CD14-positive monocyte (primary cell): ENCODE results near the gene MBP. TPM values are rescaled to one million over a fixed set of nuclear protein-coding genes. Genes with fewer than 3 reads are reported as not detected.

Source experiments
- DNase-seq, 3 donors: peaks; one replicate each; pipeline ENCODE4 v3.0.0-alpha.2; 2011 to 2022
- H2AFZ ChIP-seq: 2 replicates; pipeline ENCODE4 v1.6.0; 2012; ENCODE audit warnings: mild to moderate bottlenecking, low read depth, low read length, inconsistent platforms; ENCODE audit not compliant: insufficient read depth, poor library complexity, severe bottlenecking
- H3K27ac ChIP-seq, 2 donors: 1 replicate in 1 of 2; 2 replicates in 1 of 2; pipeline ENCODE4 v1.5.1; 2012 to 2013; ENCODE audit warnings: low read length in 2 of 2, control low read depth in 1 of 2, inconsistent platforms in 1 of 2, low read depth in 1 of 2, mild to moderate bottlenecking in 1 of 2
- H3K27me3 ChIP-seq, 2 donors: one replicate each; pipeline versions ENCODE4 v1.6.0 to v1.6.1; 2011 to 2013; ENCODE audit warnings: low read length in 2 of 2; ENCODE audit not compliant: control insufficient read depth in 2 of 2, insufficient read depth in 2 of 2
- H3K36me3 ChIP-seq, 2 donors: replicated peaks in 1 of 2; 1 replicate in 1 of 2; 2 replicates in 1 of 2; pipeline versions ENCODE4 v1.5.1 to v1.6.1; 2012 to 2013; ENCODE audit warnings: low read length in 2 of 2, control low read depth in 1 of 2, inconsistent platforms in 1 of 2, mild to moderate bottlenecking in 1 of 2; ENCODE audit not compliant: insufficient read depth in 2 of 2, control insufficient read depth in 1 of 2
- H3K4me1 ChIP-seq, 2 donors: 1 replicate in 1 of 2; 2 replicates in 1 of 2; pipeline versions ENCODE4 v1.5.1 to v1.6.1; 2012 to 2013; ENCODE audit warnings: low read length in 2 of 2, control low read depth in 1 of 2, inconsistent platforms in 1 of 2, mild to moderate bottlenecking in 1 of 2, moderate library complexity in 1 of 2; ENCODE audit not compliant: insufficient read depth in 2 of 2, control insufficient read depth in 1 of 2
- H3K4me2 ChIP-seq: replicated peaks from 2 replicates; pipeline ENCODE3; 2012; ENCODE audit warnings: low read length, moderate library complexity, mild to moderate bottlenecking; ENCODE audit not compliant: poor library complexity, severe bottlenecking; ENCODE audit errors: extremely low read depth
- H3K4me3 ChIP-seq, 3 experiments: fragments of 200-600 bp in 1 of 3; sonication (generic) in 1 of 3; replicated peaks in 1 of 3; 1 replicate in 2 of 3; 2 replicates in 1 of 3; pipeline ENCODE4 v1.5.1; 2011 to 2013; ENCODE audit warnings: low read length in 3 of 3, mild to moderate bottlenecking in 3 of 3, control low read depth in 2 of 3, low read depth in 2 of 3, inconsistent platforms in 1 of 3, moderate library complexity in 1 of 3
- H3K79me2 ChIP-seq: 2 replicates; pipeline ENCODE4 v1.6.0; 2012; ENCODE audit warnings: mild to moderate bottlenecking, control low read depth, inconsistent platforms, low read length, moderate library complexity; ENCODE audit not compliant: insufficient read depth
- H3K9ac ChIP-seq: 2 replicates; pipeline ENCODE4 v1.6.0; 2017; ENCODE audit warnings: low read length, mild to moderate bottlenecking; ENCODE audit not compliant: insufficient read depth, poor library complexity, severe bottlenecking
- H3K9me3 ChIP-seq, 2 donors: replicated peaks in 1 of 2; 1 replicate in 1 of 2; 2 replicates in 1 of 2; pipeline versions ENCODE4 v1.5.1 to v1.6.1; 2012 to 2013; ENCODE audit warnings: low read length in 2 of 2, control low read depth in 1 of 2; ENCODE audit not compliant: control insufficient read depth in 1 of 2, insufficient read depth in 1 of 2
- H4K20me1 ChIP-seq: 2 replicates; pipeline ENCODE4 v1.6.0; 2012; ENCODE audit warnings: mild to moderate bottlenecking, low read length, control low read depth, moderate library complexity; ENCODE audit not compliant: insufficient read depth
- H3K27ac Mint-ChIP-seq, 7 donors: one replicate each; pipeline ENCODE4 v1.8.0; 2020; ENCODE audit warnings: mild to moderate bottlenecking in 7 of 7, mixed read lengths in 7 of 7, moderate library complexity in 6 of 7, inconsistent platforms in 2 of 7
- H3K27me3 Mint-ChIP-seq, 3 donors: one replicate each; pipeline ENCODE4 v1.8.0; 2021 to 2022; ENCODE audit warnings: low read depth in 3 of 3, mild to moderate bottlenecking in 3 of 3, mixed read lengths in 3 of 3, moderate library complexity in 3 of 3, inconsistent platforms in 1 of 3
- H3K36me3 Mint-ChIP-seq, 2 donors: one replicate each; pipeline ENCODE4 v1.8.0; 2020; ENCODE audit warnings: mixed read lengths in 2 of 2, inconsistent platforms in 1 of 2, mild to moderate bottlenecking in 1 of 2
- H3K4me1 Mint-ChIP-seq: one replicate; pipeline ENCODE4 v1.8.0; 2020; ENCODE audit warnings: mild to moderate bottlenecking, mixed read lengths
- H3K4me3 Mint-ChIP-seq, 2 donors: one replicate each; pipeline ENCODE4 v1.8.0; 2020; ENCODE audit warnings: mild to moderate bottlenecking in 2 of 2, mixed read lengths in 2 of 2, moderate library complexity in 1 of 2
- H3K9me3 Mint-ChIP-seq, 7 donors: one replicate each; pipeline ENCODE4 v1.8.0; 2020 to 2022; ENCODE audit warnings: mixed read lengths in 7 of 7, mild to moderate bottlenecking in 6 of 7, moderate library complexity in 6 of 7, inconsistent platforms in 2 of 7
- CTCF ChIP-seq: fragments of 200-600 bp; IDR thresholded peaks from one replicate; pipeline ENCODE4 v1.8.0; 2022; ENCODE audit warnings: antibody characterized with exemption, mild to moderate bottlenecking
- WGBS: methylation state at CpG from one replicate; pipeline ENCODE4 v1.1.5; 2013; ENCODE audit warnings: missing lambda C conversion rate; ENCODE audit not compliant: insufficient coverage; 5-methylcytosine and 5-hydroxymethylcytosine counted together
- intact Hi-C, 2 donors: fragments of 100-400 bp; cut with micrococcal nuclease; formaldehyde crosslinking; loops; one replicate each; pipeline versions ENCODE4 v1.15.0 to v1.15.1; 2023
- polyA plus RNA-seq, 3 donors: library from polyadenylated mRNA; depleted of rRNA in 1 of 3; unstranded in 2 of 3; stranded (reverse) in 1 of 3; fragments of 300-500 nt in 2 of 3; fragments of >200 nt in 1 of 3; fragmentation: Illumina TruSeq in 2 of 3; gene quantifications; 1 replicate in 2 of 3; 2 replicates in 1 of 3; pipeline ENCODE4 v1.2.3, GENCODE V29; 2012 to 2021

The MBP gene
- polyA plus RNA-seq, 3 donors, result 47.7 to 81.0 (median 50.4) TPM

GRCh38 chr18:77136076-77136718 lies 3.6 kb upstream of the MBP start:
- no peak for TF ChIP-seq CTCF

GRCh38 chr18:77135339-77136075 lies 2.9 kb upstream of the MBP start:
- H3K4me3 ChIP-seq, result no peak overlapping the region
- no peaks in the 10 kb centered on the region for H3K27me3 ChIP-seq
- peaks cover 21% of the 10 kb centered on the region for H3K79me2 ChIP-seq
- H3K4me1 Mint-ChIP-seq, result peaks cover 36% of the 10 kb centered on the region
- H3K27me3 Mint-ChIP-seq, result peaks cover 0 to 6% (median 0%) of the 10 kb centered on the region in 3 donors
- intact Hi-C loops, result no loop called here
- no peak overlapping the region for H3K27ac ChIP-seq
- H3K27ac Mint-ChIP-seq, result peak overlapping the region in 2 of 7 donors; percentile 20 to 58
- peaks cover 9 to 16% of the 10 kb centered on the region in 2 donors for H3K36me3 Mint-ChIP-seq
- no peak overlapping the region for H3K9ac ChIP-seq
- H3K9me3 Mint-ChIP-seq, result peaks cover 0 to 12% (median 4%) of the 10 kb centered on the region in 7 donors
- H4K20me1 ChIP-seq, result peaks cover 1% of the 10 kb centered on the region
- H3K4me3 Mint-ChIP-seq, result no peak overlapping the region
- peaks cover 0 to 5% of the 10 kb centered on the region in 2 donors for H3K9me3 ChIP-seq
- H3K4me1 ChIP-seq, result peaks cover 34 to 38% of the 10 kb centered on the region in 2 donors
- H2AFZ ChIP-seq, result no peak overlapping the region
- no peaks in the 10 kb centered on the region for H3K36me3 ChIP-seq
- no peak for TF ChIP-seq CTCF
- H3K4me2 ChIP-seq, result no peak overlapping the region
- DNase-seq, result peak in 2 of 3 donors; percentile 43 to 61
- 63% methylated on average over 6 of the region's 16 CpGs for WGBS

More at GRCh38 chr18:77136076-77136718, 3.6 kb upstream of the MBP start:
- Histone ChIP-seq H3K9me3 (peaks cover 0 to 5% of the 10 kb centered on the region in 2 donors), H3K4me3 (no peak overlapping the region), H3K4me1 (peaks cover 38 to 39% of the 10 kb centered on the region in 2 donors), H2AFZ (no peak overlapping the region), H3K36me3 (no peaks in the 10 kb centered on the region), H3K4me2 (no peak overlapping the region), H3K79me2 (peaks cover 14% of the 10 kb centered on the region), H3K27ac (no peak overlapping the region), H3K27me3 (no peaks in the 10 kb centered on the region), H3K9ac (no peak overlapping the region), H4K20me1 (no peaks in the 10 kb centered on the region)
- intact Hi-C loops, result no loop called here
- 90% methylated on average over 7 of the region's 8 CpGs for WGBS
- Mint-ChIP-seq H3K4me3 (no peak overlapping the region), H3K27ac (no peak overlapping the region), H3K9me3 (peaks cover 0 to 12% (median 5%) of the 10 kb centered on the region in 7 donors), H3K36me3 (peaks cover 5 to 12% of the 10 kb centered on the region in 2 donors), H3K4me1 (peaks cover 38% of the 10 kb centered on the region), H3K27me3 (peaks cover 0 to 6% (median 0%) of the 10 kb centered on the region in 3 donors)
- DNase-seq, result no peak
